ENCODE data around the gene C4BPB. TPM values are rescaled to one million over a fixed set of nuclear protein-coding genes. Genes with fewer than 3 reads are reported as not detected.

C4BPB gene
- total RNA-seq, 2 donors from 2014 or later: not detected

- no peak overlapping the region for H3K4me3 Mint-ChIP-seq
These were observed 24.1 kb upstream of the C4BPB start for GRCh38 chr1:207064561-207064960.

GRCh38 chr1:207067185-207067584, 21.5 kb upstream of the C4BPB start:
- no peaks in the 10 kb centered on the region for H3K27me3 Mint-ChIP-seq (ENCODE audit: insufficient read depth)
- H3K36me3 Mint-ChIP-seq (ENCODE audit: low read depth): peaks cover 41% of the 10 kb centered on the region
- H3K9me3 Mint-ChIP-seq: no peaks in the 10 kb centered on the region
- Histone ChIP-seq H3K9ac (ENCODE audit: extremely low read depth, low read length, poor library complexity, severe bottlenecking) (no peak overlapping the region), H3K9me3 (ENCODE audit: control insufficient read depth, low read length) (no peaks in the 10 kb centered on the region), H3K4me1 (ENCODE audit: control insufficient read depth, insufficient read depth, low read length) (no peaks in the 10 kb centered on the region), H3K4me3 (ENCODE audit: low read length) (no peak overlapping the region), H3K27me3 (ENCODE audit: control insufficient read depth, insufficient read depth, low read length, poor library complexity, severe bottlenecking) (no peaks in the 10 kb centered on the region), H3K27ac (ENCODE audit: low read depth, low read length) (no peak overlapping the region), H3K36me3 (ENCODE audit: control insufficient read depth, insufficient read depth, low read length) (peaks cover 4% of the 10 kb centered on the region)
- H3K27ac Mint-ChIP-seq: no peak overlapping the region
- TF ChIP-seq CTCF (conservative IDR thresholded peaks at IDR 0.05): no peak
- no peak overlapping the region for H3K4me3 Mint-ChIP-seq
- 77 to 85% methylated on average over 3 of the region's 3 CpGs for WGBS, 2 experiments (ENCODE audit: insufficient coverage in 1 of 2, insufficient read length in 1 of 2)
- DNase-seq: no peak
- no peaks in the 10 kb centered on the region for H3K4me1 Mint-ChIP-seq

More at GRCh38 chr1:207064561-207064960, 24.1 kb upstream of the C4BPB start:
- no peak overlapping the region for H3K4me3 ChIP-seq (ENCODE audit: low read length)
- Mint-ChIP-seq H3K4me1 (peaks cover 2% of the 10 kb centered on the region), H3K27ac (no peak overlapping the region), H3K36me3 (ENCODE audit: low read depth) (peaks cover 40% of the 10 kb centered on the region), H3K27me3 (ENCODE audit: insufficient read depth) (no peaks in the 10 kb centered on the region), H3K9me3 (no peaks in the 10 kb centered on the region)
- WGBS, 2 experiments (ENCODE audit: insufficient coverage in 1 of 2, insufficient read length in 1 of 2): 93 to 95% methylated on average over 3 to 8 of the region's 8 CpGs
- H3K9me3 ChIP-seq (ENCODE audit: control insufficient read depth, low read length): no peaks in the 10 kb centered on the region
- no peaks in the 10 kb centered on the region for H3K4me1 ChIP-seq (ENCODE audit: control insufficient read depth, insufficient read depth, low read length)
- no peak overlapping the region for H3K27ac ChIP-seq (ENCODE audit: low read depth, low read length)
- TF ChIP-seq CTCF (conservative IDR thresholded peaks at IDR 0.05): no peak
- H3K9ac ChIP-seq (ENCODE audit: extremely low read depth, low read length, poor library complexity, severe bottlenecking): no peak overlapping the region
- no peaks in the 10 kb centered on the region for H3K27me3 ChIP-seq (ENCODE audit: control insufficient read depth, insufficient read depth, low read length, poor library complexity, severe bottlenecking)
- DNase-seq: no peak
- H3K36me3 ChIP-seq (ENCODE audit: control insufficient read depth, insufficient read depth, low read length): peaks cover 4% of the 10 kb centered on the region

GRCh38 chr1:207067665-207068064, 21.0 kb upstream of the C4BPB start:
- H3K27ac Mint-ChIP-seq: no peak overlapping the region
- no peaks in the 10 kb centered on the region for H3K27me3 ChIP-seq (ENCODE audit: control insufficient read depth, insufficient read depth, low read length, poor library complexity, severe bottlenecking)
- H3K9ac ChIP-seq (ENCODE audit: extremely low read depth, low read length, poor library complexity, severe bottlenecking): no peak overlapping the region
- no peaks in the 10 kb centered on the region for H3K27me3 Mint-ChIP-seq (ENCODE audit: insufficient read depth)
- peak; percentile 2 for DNase-seq
- H3K4me1 ChIP-seq (ENCODE audit: control insufficient read depth, insufficient read depth, low read length): no peaks in the 10 kb centered on the region
- TF ChIP-seq CTCF (conservative IDR thresholded peaks at IDR 0.05): no peak
- 77 to 80% methylated on average over 2 to 5 of the region's 5 CpGs for WGBS, 2 experiments (ENCODE audit: insufficient coverage in 1 of 2, insufficient read length in 1 of 2)
- H3K4me3 Mint-ChIP-seq: no peak overlapping the region
- H3K36me3 Mint-ChIP-seq (ENCODE audit: low read depth): peaks cover 39% of the 10 kb centered on the region
- H3K4me1 Mint-ChIP-seq: no peaks in the 10 kb centered on the region
- no peaks in the 10 kb centered on the region for H3K9me3 ChIP-seq (ENCODE audit: control insufficient read depth, low read length)
- no peaks in the 10 kb centered on the region for H3K9me3 Mint-ChIP-seq
- H3K27ac ChIP-seq (ENCODE audit: low read depth, low read length): no peak overlapping the region
- no peak overlapping the region for H3K4me3 ChIP-seq (ENCODE audit: low read length)
- H3K36me3 ChIP-seq (ENCODE audit: control insufficient read depth, insufficient read depth, low read length): peaks cover 4% of the 10 kb centered on the region

Measured in endodermal cell (in vitro differentiated cells).